HL-60/S4 treated with retinoic acid at 250 ng/mL for 4 days and 3 days (cell line): ENCODE measurements around the gene HEY2.
"Not testable (repeated sequence)": the region's sequence is repeated elsewhere in the genome, so short reads cannot be mapped to it uniquely, and the experiment has no call there.

Source experiments
- in situ Hi-C: fragments of 300-500 bp; cut with MboI; formaldehyde crosslinking; loops from 2 replicates; pipeline ENCODE4 v1.7.0; 2022; ENCODE audit warnings: low sequenced_read_pairs

The HEY2 gene

DNA sequence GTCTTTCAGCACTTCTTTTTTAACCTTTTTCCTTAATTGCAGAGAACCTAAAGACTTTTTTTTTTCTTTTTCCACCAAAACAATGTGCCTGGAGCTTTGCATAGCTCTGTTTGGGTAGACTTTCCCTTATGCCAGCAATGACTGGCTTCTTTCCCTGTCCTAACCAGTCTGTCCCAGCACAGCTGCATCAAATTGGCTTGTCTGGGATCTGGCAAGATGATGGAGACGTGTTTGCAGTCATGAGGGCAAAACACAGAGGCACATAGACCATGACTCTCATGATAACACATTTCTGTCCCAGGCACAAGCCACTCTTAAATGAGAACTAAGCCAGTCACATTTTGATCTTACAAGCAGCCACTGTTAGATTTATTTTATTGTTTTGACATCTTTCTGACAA is 16.5 kb downstream of the HEY2 start:
- in situ Hi-C loops, result loop anchor here (10.0 kb wide), 1 partner anchor 451 kb away; no protein-coding TSS in a partner anchor

DNA sequence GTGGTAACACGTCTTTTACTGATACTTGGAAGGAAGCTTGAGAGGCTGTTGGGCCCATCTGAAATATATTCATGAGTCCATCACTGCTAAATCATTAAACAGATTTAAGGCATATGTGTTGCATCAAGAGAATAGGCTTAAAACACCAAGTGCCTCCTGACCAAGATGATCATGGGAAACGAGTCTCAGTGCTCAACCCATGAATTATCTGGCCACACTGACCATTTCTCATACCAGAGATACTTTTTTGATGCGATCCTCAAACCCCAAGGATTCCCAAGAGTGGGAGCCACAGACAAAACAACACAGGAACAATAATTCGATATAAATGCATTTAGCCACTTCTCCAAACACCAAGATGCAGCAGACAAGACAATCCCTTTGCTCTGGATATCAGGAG is 17.2 kb downstream of the HEY2 start:
- in situ Hi-C loops, result loop anchor here (10.0 kb wide), 1 partner anchor 452 kb away; no protein-coding TSS in a partner anchor

DNA sequence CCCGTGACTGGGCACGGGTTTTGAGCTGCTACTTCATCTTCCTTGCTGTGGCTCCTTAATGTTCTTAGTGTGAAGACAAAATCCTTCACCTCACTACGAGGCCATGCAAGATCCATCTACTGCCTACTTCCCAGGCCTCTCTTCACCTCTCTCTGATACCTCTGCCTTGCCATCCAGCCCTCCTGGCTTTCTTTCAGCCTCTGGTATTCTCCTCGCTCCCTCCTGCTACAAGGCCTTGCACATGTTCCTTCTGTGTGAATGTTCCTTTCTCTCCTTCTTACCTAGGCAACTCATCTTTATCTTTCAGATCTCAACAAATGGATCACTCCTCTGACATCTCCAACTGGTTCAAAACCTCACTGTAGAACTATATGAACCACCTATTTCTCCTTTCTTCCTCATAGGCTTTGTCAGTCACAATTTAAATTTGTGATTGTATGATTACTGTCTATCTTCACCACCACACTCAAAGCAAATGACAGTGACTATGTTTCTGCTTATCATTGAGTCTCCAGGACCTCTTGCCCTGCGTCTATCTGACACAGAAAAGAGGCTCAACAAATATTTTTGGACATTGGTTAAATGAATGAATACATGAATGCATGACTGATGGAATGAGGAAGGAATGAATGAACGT is 19.8 kb downstream of the HEY2 start:
- in situ Hi-C loops, result loop anchor here (10.0 kb wide), 1 partner anchor 454 kb away; no protein-coding TSS in a partner anchor

DNA sequence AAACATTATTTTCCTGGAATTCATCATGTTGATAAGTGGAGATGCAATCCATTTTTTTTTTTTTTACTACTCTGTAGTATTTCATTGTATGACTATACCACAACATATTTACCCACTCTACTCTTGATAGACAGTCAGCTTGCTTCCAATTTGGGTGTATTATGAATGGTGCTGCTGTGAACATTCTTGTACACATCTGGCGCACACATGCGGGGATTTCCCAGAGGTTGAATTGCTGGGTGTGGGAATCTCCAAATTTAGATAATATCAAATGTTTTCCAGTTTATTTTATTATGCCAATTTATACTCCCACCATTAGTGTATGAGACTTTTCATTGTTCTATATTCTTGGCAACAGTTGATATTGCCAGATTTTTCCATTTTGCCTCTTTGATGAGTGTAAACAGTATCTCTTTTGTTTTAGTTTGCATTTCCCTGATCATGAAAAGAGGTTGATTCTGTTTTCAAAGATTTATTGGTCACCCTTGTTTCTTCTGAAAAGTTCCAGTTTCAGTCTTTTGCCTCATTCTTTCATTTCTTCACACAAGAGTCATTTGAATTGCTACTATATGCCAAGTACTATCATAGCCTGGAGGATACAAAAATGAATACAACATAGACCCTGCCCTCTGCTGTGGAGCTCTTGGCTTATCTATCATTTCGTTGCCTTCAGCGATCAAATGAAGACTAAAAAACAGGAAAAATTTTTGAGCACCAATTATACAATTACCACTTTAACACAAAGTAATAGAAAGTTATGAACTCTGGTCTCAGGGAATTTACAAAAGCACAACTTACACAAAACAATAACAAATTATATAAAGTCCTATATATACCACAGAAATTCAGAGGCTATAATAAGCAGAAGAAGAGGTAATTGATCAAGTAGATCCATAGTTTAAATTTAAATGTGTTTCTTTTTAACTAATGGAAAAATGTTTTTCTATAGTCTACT is 24.2 kb downstream of the HEY2 start:
- in situ Hi-C loops, result no loop called here

DNA sequence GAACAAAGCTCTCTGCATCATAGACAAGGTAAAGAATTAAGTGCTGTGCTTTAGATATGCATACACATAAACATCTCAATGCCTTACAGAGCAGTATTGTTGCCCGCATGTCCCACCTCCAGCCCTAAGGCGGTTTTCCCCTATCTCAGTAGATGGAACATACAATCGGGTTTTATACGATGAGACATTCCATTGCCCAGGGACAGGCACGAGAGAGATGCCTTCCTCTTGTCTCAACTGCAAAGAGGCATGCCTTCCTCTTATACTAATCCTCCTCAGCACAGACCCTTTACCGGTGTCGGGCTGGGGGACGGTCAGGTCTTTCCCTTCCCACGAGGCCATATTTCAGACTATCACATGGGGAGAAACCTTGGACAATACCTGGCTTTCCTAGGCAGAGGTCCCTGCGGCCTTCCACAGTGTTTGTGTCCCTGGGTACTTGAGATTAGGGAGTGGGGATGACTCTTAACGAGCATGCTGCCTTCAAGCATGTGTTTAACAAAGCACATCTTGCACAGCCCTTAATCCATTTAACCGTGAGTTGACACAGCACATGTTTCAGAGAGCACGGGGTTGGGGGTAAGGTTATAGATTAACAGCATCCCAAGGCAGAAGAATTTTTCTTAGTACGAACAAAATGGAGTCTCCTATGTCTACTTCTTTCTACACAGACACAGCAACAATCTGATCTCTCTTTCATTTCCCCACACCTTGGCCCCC is 26.8 kb downstream of the HEY2 start:
- in situ Hi-C loops, result not testable (repeated sequence)

DNA sequence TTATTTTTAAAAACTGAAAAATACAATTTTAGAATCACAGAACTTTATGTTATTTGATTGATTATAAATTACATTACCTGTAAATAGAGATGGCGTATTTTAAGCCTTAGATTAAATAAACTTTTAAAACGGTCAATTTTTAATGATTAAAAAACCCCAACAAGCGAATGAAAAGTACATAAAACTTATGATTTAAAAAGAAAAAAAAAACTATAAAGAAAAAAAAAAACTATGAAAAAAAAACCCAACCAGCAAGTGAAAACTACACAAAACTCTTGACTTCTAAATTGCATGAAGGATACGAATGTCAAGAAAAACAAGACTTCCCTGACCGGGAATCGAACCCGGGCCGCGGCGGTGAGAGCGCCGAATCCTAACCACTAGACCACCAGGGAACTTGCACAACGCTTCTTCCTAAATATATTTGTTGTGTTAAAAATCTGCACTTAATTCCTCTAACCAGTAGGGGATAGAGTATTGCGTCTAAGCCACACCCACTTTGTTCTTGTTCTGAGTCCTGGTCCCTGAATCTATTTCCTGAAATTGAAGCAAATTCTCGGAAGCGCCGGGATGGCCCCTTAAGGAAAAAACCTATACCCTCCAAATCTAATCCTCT is 30.6 kb downstream of the HEY2 start:
- in situ Hi-C loops, result loop anchor here (10.0 kb wide), 1 partner anchor 175 kb away; the partner anchor contains the start of gene HINT3

DNA sequence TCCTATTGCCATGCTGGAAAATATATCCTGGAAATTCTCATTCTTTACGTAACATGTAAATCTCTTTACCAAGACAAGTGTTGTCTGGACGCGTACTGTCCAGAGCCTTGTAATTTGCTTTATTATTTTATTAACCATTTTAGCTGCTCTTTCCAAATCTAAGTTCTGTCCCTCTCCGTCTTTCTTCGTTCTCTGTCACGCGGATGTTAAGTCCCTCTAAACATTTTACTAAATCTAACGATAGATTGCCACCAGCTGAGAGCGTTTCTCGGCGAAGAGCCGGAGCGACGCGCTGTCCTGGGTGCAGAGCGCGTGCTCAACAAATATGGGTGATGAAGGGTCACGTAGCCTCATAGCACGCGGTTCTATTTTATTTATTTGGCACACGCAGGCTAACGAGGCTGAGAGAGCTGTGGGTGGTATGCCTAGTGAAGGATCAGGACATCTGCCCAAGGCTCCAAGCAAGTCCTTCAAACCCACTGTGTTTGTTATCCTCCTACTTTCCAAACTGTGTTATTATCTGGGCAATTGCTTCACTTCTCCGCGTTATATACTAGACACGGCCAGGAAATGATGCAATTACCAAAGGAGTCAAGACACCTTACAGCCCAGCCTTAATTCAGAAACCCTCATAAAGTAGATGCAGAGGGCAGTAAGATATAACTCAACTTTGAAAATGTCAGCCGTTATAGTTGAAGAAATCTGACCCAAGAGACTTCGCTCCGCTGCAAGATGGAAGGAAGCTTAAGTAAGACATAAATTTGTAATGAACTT is 31.3 kb downstream of the HEY2 start:
- in situ Hi-C loops, result loop anchor here (10.0 kb wide), 1 partner anchor 174 kb away; the partner anchor contains the start of gene HINT3

DNA sequence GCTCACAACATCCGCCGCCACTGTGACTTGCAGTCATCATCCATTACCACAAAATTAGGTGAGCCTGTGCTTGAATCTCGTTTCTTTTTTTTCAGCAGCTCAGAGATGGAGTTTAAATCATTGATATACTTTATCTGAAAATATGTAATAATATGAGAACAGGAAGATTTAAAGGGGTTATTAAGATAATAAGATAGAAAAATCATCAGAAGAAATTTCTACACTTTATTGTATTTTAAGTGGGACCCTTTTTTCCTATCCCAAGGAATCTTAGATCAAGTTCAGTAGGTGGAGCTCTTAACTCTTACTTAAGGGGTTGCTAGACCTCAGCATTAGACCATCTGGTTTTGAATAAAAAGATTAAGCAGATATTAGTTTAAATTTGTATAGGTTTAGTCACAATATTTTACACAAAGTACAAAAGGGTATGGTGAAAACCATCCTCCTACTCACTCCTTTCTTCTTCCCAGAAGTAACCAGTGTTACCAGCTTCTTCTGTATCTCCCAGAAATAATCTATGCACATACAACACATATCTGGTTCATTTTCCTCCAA is 32.0 kb downstream of the HEY2 start:
- in situ Hi-C loops, result loop anchor here (10.0 kb wide), 1 partner anchor 173 kb away; the partner anchor contains the start of gene HINT3

DNA sequence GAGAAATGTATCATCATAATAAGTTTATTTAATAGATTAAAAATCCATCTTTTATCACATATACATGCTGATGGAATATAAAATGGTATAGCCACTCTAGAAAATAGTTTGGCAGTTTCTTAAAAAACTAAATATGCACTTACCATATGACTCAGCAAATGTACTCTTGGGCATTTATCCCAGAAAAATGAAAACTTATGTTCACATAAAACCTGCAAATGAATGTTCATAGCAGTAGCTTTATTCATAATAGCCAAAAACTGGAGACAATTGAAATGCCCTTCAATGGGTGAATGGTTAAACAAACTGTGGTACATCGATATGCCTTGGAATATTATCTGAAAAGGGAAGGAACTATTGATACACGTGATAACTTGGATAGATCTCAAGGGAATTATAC is 34.9 kb downstream of the HEY2 start:
- in situ Hi-C loops, result loop anchor here (10.0 kb wide), 1 partner anchor 170 kb away; the partner anchor contains the start of gene HINT3

DNA sequence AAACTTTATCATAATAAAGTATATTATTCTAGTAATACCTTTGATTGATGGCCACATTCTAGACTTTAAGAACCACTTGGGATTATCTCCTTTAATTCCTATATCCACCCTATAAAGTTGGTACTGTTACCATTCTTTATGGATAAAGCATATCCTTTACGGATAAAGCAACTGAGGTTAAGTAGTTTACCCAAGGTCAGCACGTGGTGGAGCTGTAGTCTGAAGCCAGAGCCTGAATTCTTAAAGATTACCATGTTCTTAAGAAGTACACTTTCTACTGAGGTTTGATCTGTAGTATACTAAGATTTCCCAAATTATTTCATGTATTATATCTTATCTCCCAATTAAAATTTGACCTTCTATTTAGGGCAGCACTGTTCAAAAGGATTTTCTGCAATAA is 38.4 kb downstream of the HEY2 start:
- in situ Hi-C loops, result loop anchor here (10.0 kb wide), 1 partner anchor 167 kb away; the partner anchor contains the start of gene HINT3

DNA sequence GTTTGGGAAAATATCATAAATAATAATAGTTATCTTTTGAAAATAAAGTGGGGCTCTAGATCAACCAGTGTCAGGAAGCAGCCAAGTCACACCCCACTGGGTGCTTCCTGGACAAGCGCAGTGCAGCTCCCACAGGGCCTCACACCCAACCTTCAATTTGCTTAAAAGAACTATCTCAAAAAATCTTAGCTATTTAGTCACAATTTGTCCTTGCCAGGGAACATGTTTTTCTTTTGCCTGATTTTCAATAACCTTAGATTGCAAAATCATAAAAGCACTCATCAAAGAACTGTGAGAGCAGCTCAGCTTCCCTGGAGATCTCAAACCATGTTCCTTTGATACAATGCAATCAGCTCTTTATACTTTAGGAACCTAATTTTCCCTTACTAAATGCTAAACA is 39.7 kb downstream of the HEY2 start:
- in situ Hi-C loops, result loop anchor here (10.0 kb wide), 1 partner anchor 166 kb away; the partner anchor contains the start of gene HINT3

DNA sequence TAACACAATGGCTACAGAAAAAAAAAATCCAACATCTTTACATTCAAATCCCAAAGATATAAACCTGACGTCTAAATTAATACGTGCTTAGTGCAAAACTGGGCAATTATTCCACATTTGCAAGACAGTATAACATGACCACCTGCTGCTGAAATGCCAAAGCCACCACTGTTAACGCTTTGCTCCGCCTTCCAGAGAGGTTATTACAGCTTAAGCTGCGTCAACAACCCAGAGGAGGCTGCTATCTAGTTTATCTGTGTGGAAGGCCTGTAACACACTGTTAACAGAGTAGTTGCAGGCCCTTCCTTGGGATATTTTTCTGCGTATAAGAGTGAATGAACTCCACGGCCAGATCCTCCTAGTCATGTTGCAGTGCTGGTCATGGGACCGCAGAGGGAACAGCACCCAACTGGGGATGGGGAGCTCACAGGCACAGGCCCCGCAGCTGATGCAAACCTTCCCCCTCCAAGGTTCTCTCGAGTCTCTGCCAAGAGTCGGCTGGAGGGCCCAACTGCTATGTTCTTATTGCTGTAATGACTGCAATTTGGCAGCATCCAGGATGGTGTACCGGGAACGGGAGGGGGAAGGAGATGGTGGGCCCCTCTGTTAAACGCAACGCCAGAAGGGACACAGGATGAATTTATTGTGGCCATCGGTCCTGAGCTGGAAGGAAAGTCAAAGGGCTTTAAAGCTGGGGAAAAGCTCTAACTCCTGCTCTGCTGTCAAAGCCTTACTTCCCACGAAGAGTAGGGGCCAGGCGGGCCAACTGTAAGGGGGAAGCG is 40.3 kb downstream of the HEY2 start:
- in situ Hi-C loops, result loop anchor here (10.0 kb wide), 1 partner anchor 165 kb away; the partner anchor contains the start of gene HINT3

DNA sequence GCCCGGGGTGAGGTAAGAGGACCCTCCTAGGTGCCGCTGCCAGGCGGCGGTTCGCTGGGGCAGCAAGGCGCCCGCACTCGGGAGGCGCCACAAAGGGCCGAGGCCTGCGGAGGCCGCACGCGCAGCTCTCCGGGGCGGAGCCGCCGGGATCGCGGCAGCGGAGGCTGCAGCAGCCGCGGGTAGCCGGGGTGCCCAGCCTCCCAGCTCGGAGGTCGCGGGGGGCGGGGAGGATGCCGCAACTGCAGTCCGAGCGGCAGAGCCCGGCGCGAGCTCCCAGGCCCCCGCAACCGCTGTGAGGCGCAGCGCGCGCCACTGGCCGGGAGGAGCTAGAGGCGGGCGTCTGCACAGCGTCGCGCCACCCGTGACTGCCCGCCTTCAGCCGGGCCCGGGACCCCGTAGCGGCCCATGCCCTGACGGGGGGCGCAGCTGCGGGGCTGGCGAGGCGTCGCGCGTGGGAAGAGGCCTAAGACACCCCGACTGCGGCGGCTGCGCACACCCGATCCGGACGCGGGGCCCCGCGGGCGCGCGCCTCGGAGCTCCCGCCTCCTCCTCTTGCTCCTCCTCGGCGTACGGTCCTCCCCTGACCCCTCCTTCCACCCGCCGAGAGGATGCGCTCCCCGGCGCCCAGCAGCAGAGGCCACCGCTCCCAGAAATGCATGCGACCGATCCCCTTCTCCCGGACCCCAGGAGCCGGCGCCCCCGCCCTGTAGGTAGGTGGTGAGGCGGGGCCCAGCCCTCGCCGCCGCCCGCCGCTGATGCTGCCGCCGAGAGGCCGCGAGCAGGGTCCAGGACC is 41.1 kb downstream of the HEY2 start, which contains the start of gene NCOA7:
Gene NCOA7, plus strand, starts transcription at position 603 of the 793 bp plus-strand sequence. CDS start 24,395 bp downstream, outside the sequence.
- in situ Hi-C loops, result no loop called here

DNA sequence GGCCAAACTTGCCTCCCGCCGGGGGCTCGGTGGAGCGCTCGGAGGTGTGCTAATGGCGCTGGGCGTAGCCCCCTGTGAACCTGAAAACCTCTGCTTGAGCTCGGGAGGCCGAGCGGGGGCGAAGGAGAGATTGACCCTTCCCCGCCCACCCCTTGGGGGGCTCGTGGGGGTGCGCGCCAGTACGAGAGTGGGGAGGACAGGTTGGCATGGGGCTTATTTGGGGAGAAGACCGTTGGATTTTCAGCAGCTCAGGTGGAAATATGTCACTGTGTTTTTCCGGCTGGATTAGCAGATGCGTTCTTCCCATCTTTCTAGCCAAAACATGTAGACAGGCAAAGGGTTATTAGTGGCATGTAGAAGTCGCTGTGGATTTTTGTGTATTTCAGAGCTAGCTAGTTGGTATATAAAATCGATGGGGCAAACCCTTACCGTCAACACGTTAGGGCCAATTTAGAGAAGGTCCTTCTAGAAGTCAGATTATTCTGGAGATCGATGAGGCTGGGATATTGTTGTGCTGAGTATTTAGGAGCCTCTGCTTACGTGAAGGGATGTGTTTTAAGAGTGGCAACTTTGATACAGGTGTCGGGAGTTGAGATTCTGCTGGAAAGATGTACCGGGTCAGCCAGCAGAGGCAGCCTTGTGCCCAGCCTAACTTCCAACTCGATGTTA is 41.9 kb downstream of the HEY2 start:
- in situ Hi-C loops, result no loop called here

DNA sequence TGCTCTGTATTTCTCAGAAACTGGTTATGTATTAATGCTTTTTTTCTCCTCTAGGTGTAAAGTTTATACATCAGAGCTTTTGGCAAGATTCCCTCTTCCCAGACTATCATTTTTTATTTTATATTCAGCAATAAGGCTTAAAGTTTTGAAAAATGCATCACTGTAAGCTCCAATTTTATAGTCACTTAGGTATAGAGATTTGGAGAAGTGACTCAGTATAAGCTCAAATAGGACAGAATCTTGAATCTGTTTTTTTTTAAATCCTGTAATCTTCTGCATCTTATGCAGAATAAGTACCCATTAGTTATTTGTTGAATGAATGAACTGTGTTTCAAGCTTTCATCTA is 42.4 kb downstream of the HEY2 start:
- in situ Hi-C loops, result no loop called here

DNA sequence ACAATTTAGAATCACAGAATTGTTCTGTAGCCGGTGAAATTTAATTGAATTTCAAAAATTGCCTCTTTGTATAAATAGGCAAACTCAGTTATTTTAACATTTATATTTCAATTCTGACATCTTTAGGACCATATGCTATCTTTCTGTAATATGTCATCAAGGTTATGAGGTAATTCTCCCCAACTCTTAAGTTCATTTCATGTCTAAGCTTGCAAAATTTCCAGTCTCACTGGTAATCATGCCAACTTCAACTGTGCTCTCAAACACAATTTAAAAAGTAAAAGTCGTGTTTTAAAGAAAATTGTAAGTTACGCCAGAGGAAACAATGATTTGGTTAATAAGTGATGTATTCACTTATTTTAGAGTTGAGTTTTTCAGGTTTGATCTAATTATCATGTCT is 42.7 kb downstream of the HEY2 start:
- in situ Hi-C loops, result no loop called here

DNA sequence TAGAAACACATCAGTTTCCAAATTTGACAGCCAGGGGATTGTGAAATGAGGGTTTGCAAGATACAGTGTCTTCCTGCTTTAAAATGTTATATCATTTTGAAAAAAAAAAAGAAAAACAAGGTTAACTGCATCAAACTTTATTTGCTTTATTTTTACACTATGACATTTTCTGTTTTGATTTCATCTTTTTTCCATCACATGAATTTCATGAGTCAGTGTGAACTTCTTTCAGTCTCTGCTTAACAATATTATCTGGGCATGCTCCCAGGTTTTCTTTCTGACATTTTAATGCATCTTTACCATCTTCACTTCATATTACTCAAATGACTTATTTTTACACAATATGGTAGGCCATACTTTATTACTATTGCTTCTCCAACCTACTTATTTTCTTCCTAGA is 43.2 kb downstream of the HEY2 start:
- in situ Hi-C loops, result no loop called here
